PC-3 (cell line): ENCODE data around the gene TRPV2.

Experiments
- CTCF ChIP-seq: fragments of 300-600 bp; sonication (generic); conservative IDR thresholded peaks from 2 replicates; pipeline ENCODE4 v1.5.1; 2017; ENCODE audit warnings: antibody characterized with exemption, low read depth, mild to moderate bottlenecking, low read length
- EZH2 ChIP-seq: fragments of 300-600 bp; sonication (generic); IDR thresholded peaks from one replicate; pipeline ENCODE4 v1.6.1; 2017; ENCODE audit warnings: antibody characterized with exemption, mild to moderate bottlenecking, low read length; ENCODE audit not compliant: unreplicated experiment
- EZH2phosphoT487 ChIP-seq: fragments of 300-600 bp; sonication (generic); IDR thresholded peaks from 2 replicates; pipeline ENCODE4 v1.6.1; 2018; ENCODE audit warnings: mild to moderate bottlenecking, antibody characterized with exemption, low read length, borderline replicate concordance

GRCh38 chr17:16435925-16436886, 20.8 kb downstream of the TRPV2 start:
- no peak for TF ChIP-seq CTCF
- TF ChIP-seq EZH2phosphoT487 = no peak
- TF ChIP-seq EZH2 = no peak
